Measurements from ENCODE around the gene TSPAN12. TPM values are rescaled to one million over a fixed set of nuclear protein-coding genes. Genes with fewer than 3 reads are reported as not detected.

TSPAN12 gene
- total and polyA plus RNA-seq, 2 of the 8 experiments (the other 6 are each of a cell fraction or from before 2014, with no cell fraction given) = 6.1 to 17.9 TPM

DNA sequence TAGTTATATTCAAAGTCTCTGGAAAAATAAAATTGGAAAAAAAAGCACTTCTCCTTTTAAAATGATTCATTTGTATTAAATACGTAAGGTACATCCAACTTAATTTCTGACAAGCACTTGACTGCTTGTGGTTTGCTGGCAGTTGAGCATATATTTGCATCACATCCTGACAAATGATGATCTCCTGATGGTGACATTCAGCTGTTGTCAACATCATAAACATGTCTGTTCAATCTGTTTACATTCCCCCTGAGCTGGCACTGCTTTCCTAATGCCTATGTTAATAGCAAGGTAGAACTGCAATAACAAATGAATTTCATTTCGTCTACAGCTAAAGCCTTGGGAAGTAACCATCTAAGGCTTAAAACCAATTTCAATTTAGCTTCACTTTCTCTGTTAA is 24.4 kb downstream of the TSPAN12 start (continued):
- no peak for TF ChIP-seq SP2 (IDR thresholded peaks at IDR 0.05; ENCODE audit: low read length)
- TF ChIP-seq JUND (IDR thresholded peaks at IDR 0.05; ENCODE audit: low read length) = no peak
- TF ChIP-seq TEAD4 (IDR thresholded peaks at IDR 0.05; ENCODE audit: low read depth, low read length) = no peak
- TF ChIP-seq SRF (IDR thresholded peaks at IDR 0.05; ENCODE audit: low read depth, low read length) = no peak
- no peak for TF ChIP-seq HDAC2 (IDR thresholded peaks at IDR 0.05; ENCODE audit: borderline replicate concordance in 1 of 2, low read depth in 2 of 2, low read length in 2 of 2)
- no peak for TF ChIP-seq HDAC6 (IDR thresholded peaks at IDR 0.05; ENCODE audit: low read depth, low read length)
- no peak for TF ChIP-seq POLR2AphosphoS5 (IDR thresholded peaks at IDR 0.05; ENCODE audit: low read depth, low read length)
- TF ChIP-seq, protein P1, sequence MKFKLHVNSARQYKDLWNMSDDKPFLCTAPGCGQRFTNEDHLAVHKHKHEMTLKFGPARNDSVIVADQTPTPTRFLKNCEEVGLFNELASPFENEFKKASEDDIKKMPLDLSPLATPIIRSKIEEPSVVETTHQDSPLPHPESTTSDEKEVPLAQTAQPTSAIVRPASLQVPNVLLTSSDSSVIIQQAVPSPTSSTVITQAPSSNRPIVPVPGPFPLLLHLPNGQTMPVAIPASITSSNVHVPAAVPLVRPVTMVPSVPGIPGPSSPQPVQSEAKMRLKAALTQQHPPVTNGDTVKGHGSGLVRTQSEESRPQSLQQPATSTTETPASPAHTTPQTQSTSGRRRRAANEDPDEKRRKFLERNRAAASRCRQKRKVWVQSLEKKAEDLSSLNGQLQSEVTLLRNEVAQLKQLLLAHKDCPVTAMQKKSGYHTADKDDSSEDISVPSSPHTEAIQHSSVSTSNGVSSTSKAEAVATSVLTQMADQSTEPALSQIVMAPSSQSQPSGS (IDR thresholded peaks at IDR 0.05; ENCODE audit: low read length) = no peak

All from H1 (cell line).